HTERT RPE-1 (cell line): ENCODE results near the gene CRACR2A.

Experiments used
- in situ Hi-C: fragments of 300-500 bp; cut with MboI; formaldehyde crosslinking; loops from 4 replicates; pipeline ENCODE4 v1.14.3; 2020; ENCODE audit warnings: low sequenced_read_pairs

CRACR2A gene

DNA sequence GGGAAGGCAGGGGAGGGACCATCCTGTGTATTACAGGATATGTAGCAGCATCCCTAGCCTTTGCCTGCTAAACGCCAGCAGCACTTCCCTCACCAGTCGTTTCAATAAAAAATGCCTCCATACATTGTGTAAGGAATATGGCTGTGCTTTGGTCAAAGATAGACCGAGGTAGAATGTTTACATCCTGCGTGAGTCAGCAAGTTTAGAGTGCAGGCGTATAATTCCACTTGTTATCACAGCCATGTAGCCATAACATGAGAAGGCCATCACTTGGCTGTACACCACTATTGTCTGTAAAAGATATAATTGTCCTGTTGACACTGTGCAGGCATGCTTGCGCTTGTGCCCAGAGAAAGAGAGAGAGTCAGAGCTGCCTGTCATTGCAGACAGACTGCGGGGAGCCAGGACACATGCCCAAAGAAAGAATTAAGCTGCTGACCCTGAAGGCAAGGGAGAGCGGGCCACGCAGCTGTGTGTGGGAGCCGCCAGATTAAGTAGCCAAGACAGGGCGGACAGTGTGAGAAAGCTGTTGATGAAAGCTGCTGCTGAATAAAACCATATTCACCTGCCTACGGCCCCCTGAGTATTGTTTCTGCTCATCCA, 68.4 kb downstream of the CRACR2A start:
- in situ Hi-C loops = no loop called here

- in situ Hi-C loops = no loop called here
Measured at GRCh38 chr12:3683670-3684069, 69.2 kb downstream of the CRACR2A start.

DNA sequence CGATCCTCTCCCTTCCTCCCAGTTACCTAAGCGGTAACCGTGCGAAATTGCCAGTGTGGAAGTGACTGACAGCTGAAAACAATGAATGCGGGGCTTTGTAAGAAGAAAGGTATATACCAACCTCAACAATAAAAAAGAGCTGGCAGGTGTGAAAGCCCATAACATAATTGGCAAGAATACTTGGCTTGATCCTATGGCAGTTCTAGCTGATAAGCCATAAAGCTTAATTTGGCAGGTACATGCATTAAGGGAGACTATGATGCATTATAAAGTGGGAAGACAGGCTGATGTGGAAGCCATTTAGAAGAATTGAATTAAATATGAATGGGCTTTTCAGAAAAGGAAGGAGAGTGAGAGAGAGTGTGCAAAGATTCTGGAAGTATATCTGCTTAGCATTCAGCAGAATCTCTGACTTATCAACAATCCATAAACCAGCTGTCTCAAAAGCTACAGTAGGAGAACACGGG, 71.3 kb downstream of the CRACR2A start:
- in situ Hi-C loops = no loop called here

- in situ Hi-C loops = no loop called here
Measured at GRCh38 chr12:3680919-3681594, 71.9 kb downstream of the CRACR2A start.

GRCh38 chr12:3679831-3680230, 73.1 kb downstream of the CRACR2A start:
- in situ Hi-C loops = no loop called here

DNA sequence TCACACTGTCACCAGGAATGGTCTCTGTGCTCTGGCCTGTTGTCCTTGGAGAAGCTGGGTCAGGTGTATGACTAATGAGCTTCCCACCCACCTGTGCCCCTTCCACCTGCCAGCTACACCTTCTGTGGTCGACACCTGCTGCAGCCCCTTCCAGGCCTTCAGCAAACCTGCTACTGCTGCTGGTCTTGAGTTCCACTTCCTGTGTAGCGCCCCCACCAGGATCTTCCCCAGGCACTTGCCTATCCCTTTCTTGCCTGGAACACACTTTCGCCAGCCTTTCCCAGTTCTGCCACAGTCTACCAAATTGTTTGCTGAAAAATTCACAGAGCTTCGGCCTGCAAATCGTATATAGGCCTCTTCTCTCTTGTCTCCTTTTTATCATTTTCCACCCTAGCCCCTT, 75.3 kb downstream of the CRACR2A start:
- in situ Hi-C loops = no loop called here

- in situ Hi-C loops = no loop called here
Measured at GRCh38 chr12:3673981-3674708, 78.8 kb downstream of the CRACR2A start.

GRCh38 chr12:3672113-3672509, 80.8 kb downstream of the CRACR2A start:
- in situ Hi-C loops = no loop called here

DNA sequence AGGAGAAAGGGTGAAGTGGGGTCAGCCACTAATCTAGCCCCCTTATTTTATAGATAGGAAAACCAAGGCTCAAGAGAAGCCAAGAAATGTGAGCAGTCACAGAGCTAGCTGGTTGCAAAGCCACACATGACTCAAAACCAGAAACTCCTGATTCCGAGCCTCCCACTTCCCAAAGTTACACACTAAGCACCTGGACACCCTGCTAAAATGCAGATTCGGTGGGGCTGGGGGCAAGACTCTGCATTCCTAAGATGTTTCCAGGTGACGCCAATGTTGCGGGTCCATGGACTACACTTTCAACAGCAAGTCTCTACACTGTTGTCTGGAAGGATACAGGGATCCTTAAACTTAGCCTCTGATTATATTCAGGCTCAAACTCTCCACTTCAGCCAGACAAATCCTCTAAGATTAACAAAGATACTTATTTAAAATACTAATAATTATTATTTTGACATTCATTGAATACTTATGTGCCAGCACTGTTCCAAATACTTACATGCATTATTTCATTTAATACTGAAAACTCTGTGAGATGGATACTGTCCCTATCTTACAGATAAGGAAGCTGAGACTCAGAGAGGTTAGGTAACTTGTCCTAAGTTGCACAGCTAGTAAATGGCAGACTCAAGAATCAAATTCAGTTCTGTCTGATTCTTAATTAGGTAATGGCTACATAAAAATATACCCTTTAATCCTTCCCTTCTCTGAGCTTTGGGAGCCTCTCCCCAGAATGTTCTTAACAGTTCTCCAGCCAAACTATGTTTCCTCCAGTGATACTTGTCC, 81.4 kb downstream of the CRACR2A start:
- in situ Hi-C loops = no loop called here

GRCh38 chr12:3670083-3670620, 82.8 kb downstream of the CRACR2A start:
- in situ Hi-C loops = no loop called here

GRCh38 chr12:3669594-3669993, 83.3 kb downstream of the CRACR2A start:
- in situ Hi-C loops = no loop called here

GRCh38 chr12:3668479-3669165, 84.3 kb downstream of the CRACR2A start:
- in situ Hi-C loops = no loop called here

DNA sequence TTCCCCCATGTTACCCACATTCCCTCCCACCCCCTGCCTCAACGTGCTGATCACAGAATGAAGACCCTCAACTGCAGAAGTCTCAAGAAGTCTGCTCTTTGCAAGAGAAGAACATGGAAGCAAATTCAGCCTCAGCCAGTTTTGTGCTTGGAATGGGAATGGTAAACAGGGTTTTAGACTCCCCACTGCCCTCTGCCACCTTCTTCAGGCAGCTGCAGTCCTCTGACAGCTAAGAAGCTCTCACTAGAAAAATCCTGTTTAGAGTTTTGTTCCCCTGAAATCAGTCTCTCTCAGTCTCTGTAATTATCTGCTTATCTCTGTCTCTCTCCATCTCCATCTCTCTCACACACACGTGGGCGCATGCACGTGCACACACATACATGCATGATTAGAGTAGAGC, 85.4 kb downstream of the CRACR2A start:
- in situ Hi-C loops = no loop called here

DNA sequence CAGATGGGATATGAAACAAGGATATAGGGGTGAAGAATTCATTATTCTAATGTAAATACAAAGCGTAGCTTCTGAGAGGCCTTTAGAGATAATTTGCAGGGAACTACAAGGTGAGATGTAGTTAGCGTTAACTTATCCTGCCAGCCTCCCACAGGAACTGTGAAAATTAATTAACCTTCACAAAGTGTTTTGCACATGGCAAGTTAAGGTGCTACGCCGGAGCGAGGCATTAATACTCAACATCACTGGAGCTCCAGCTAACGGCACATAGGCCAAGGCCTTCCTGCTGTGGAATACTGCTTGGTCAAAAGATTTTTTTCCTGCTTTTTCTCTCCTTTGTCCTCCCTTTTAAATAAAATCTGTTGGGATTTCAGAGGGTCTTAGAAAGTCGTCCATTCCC, 86.5 kb downstream of the CRACR2A start:
- in situ Hi-C loops = no loop called here

GRCh38 chr12:3662521-3662921, 90.4 kb downstream of the CRACR2A start:
- in situ Hi-C loops = no loop called here

GRCh38 chr12:3661028-3661427, 91.9 kb downstream of the CRACR2A start:
- in situ Hi-C loops = no loop called here

DNA sequence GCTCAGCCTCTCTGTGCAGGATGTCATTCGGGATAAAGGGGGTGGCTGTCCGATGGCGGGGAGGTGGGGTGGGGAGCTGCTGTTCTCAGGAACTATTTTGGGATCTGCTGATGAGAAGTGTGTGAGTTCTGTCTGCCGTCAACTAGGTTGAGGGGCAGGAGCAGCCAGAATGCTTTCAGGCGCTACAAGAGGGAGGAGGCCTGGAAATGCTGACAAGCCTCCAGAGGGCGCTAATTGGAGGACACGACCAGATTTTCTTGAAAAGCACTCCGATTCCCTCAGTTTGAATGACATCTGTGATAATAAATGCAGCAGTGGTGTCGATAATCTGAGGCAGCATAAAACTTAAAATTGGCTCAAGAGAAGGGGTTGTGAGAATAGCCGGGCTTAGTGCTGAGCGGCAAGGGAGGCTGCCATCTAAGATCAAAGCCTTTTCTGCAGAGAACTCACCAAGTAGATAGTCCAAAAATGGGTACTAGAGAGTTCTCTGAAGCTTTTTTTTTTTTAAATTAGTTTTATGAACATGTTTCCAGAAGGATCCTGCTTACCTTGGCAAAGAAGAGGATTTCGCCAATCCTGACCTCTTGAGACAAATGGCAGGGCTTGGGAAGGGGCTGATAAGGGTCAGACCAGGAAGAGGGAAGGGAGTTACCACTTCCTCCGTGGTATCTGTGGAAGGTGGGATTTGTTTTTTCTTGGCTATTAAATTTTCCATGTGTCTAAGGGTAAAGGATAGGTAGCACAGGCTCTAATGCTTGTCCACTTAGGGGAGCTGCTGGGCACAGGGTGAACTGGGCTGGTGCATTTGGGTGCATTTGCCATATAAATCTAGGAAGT, 94.4 kb downstream of the CRACR2A start:
- in situ Hi-C loops = no loop called here

- in situ Hi-C loops = no loop called here
Measured at GRCh38 chr12:3656946-3657622, 95.8 kb downstream of the CRACR2A start.

GRCh38 chr12:3655328-3655900, 97.5 kb downstream of the CRACR2A start:
- in situ Hi-C loops = no loop called here
